Stomach (tissue), 9 donors: ENCODE results near the gene RHEBL1. TPM values are rescaled to one million over a fixed set of nuclear protein-coding genes. Genes with fewer than 3 reads are reported as not detected.

Experiments used
- DNase-seq, 2 donors: peaks; one replicate each; pipeline versions ENCODE4 v3.0.0 to v3.0.0-alpha.2; 2013 to 2019
- H3K27ac ChIP-seq, 5 donors: fragments of 200-600 bp in 4 of 5; sonication (generic) in 4 of 5; one replicate each; pipeline ENCODE4 v1.5.1; 2013 to 2019; ENCODE audit warnings: mild to moderate bottlenecking in 1 of 5, moderate library complexity in 1 of 5
- H3K27me3 ChIP-seq, 3 donors: fragments of 200-600 bp; sonication (generic); one replicate each; pipeline ENCODE4 v1.5.1; 2017 to 2019; ENCODE audit warnings: mixed run types in 1 of 3
- H3K36me3 ChIP-seq, 4 donors: fragments of 200-600 bp; sonication (generic); 1 replicate in 3 of 4; 2 replicates in 1 of 4; pipeline ENCODE4 v1.5.1; 2016 to 2019
- H3K4me1 ChIP-seq, 4 donors: fragments of 200-600 bp; sonication (generic); one replicate each; pipeline ENCODE4 v1.5.1; 2016 to 2019
- H3K4me3 ChIP-seq, 4 donors: fragments of 200-600 bp; sonication (generic) in 3 of 4; one replicate each; pipeline ENCODE4 v1.5.1; 2016 to 2019; ENCODE audit warnings: mild to moderate bottlenecking in 1 of 4
- H3K9me3 ChIP-seq, 4 donors: fragments of 200-600 bp; sonication (generic); one replicate each; pipeline ENCODE4 v1.5.1; 2016 to 2019
- CTCF ChIP-seq, 7 experiments: fragments of 450-650 bp in 4 of 7; fragments of 200-600 bp in 3 of 7; sonication (generic) in 3 of 7; IDR thresholded peaks; one replicate each; pipeline ENCODE4 v1.5.1; 2016 to 2019; ENCODE audit warnings: antibody characterized with exemption in 7 of 7, control low read depth in 2 of 7, mild to moderate bottlenecking in 1 of 7
- EP300 ChIP-seq: sonication (generic); formaldehyde crosslinking; IDR thresholded peaks from one replicate; pipeline ENCODE4 v1.6.1; 2017; ENCODE audit warnings: antibody characterized with exemption
- POLR2A ChIP-seq, 4 donors: fragments of 450-650 bp; IDR thresholded peaks; one replicate each; pipeline ENCODE4 v1.6.1; 2016; ENCODE audit warnings: antibody characterized with exemption in 4 of 4, control low read depth in 2 of 4, mild to moderate bottlenecking in 1 of 4, moderate library complexity in 1 of 4
- POLR2AphosphoS5 ChIP-seq, 3 donors: sonication (generic); formaldehyde crosslinking; IDR thresholded peaks; one replicate each; pipeline ENCODE4 v1.6.1; 2016; ENCODE audit warnings: antibody characterized with exemption in 3 of 3
- WGBS, 5 donors: extraction: QIAGEN DNeasy Blood & Tissue Kit in 3 of 5; methylation state at CpG; one replicate each; pipeline versions ENCODE4 v1.1.5 to v1.1.7; 2013 to 2018; 5-methylcytosine and 5-hydroxymethylcytosine counted together
- intact Hi-C: fragments of 100-400 bp; cut with DNase I; formaldehyde crosslinking; loops from one replicate; pipeline ENCODE4 v1.15.1; 2023; ENCODE audit warnings: low total_unique reads
- polyA plus RNA-seq, 3 donors: library from polyadenylated mRNA; stranded (reverse); fragments of 200-250 nt; gene quantifications; one replicate each; pipeline ENCODE4 v1.2.3, GENCODE V29; 2013
- total RNA-seq, 5 donors: library from RNA; depleted of rRNA; stranded (reverse); fragments of >200 nt; gene quantifications; one replicate each; pipeline versions ENCODE4 v1.1.0 to v1.2.3, GENCODE V29; 2014 to 2016
- donor health status: healthy with polysubstance abuse.
- donor health status: Bipolar disorder and iron deficiency.
- donor health status: healthy.

The RHEBL1 gene
- total and polyA plus RNA-seq, 8 donors = 0.75 to 1.0 TPM; not detected in 6

GRCh38 chr12:49084438-49084837 is 14.7 kb upstream of the RHEBL1 start:
- H3K4me3 ChIP-seq = no peak overlapping the region
- no peak overlapping the region for H3K27ac ChIP-seq
- peaks cover 0 to 12% (median 6%) of the 10 kb centered on the region in 3 donors for H3K27me3 ChIP-seq
- WGBS, 5 donors = 94 to 99% (median 97%) methylated on average over 3 of the region's 3 CpGs
- no peak for TF ChIP-seq POLR2AphosphoS5 (IDR thresholded peaks at IDR 0.05)
- TF ChIP-seq EP300 = no peak
- no peak for TF ChIP-seq CTCF (IDR thresholded peaks at IDR 0.05)
- no peak for TF ChIP-seq POLR2A (IDR thresholded peaks at IDR 0.05)
- H3K9me3 ChIP-seq = no peaks in the 10 kb centered on the region
- peaks cover 6 to 18% (median 13%) of the 10 kb centered on the region in 4 donors for H3K4me1 ChIP-seq
- H3K36me3 ChIP-seq = no peaks in the 10 kb centered on the region
- no peak for DNase-seq
- intact Hi-C loops = no loop called here

GRCh38 chr12:49079793-49080192 is 10.0 kb upstream of the RHEBL1 start:
- no peak for DNase-seq
- Histone ChIP-seq H3K36me3 (no peaks in the 10 kb centered on the region), H3K9me3 (no peaks in the 10 kb centered on the region), H3K27ac (no peak overlapping the region), H3K4me3 (no peak overlapping the region), H3K4me1 (no peaks in the 10 kb centered on the region), H3K27me3 (no peaks in the 10 kb centered on the region)
- TF ChIP-seq POLR2A (IDR thresholded peaks at IDR 0.05) (no peak), POLR2AphosphoS5 (IDR thresholded peaks at IDR 0.05) (no peak), CTCF (IDR thresholded peaks at IDR 0.05) (no peak)
- intact Hi-C loops = no loop called here
- 47 to 76% (median 64%) methylated on average over 1 of the region's 1 CpG for WGBS, 5 donors

GRCh38 chr12:49070971-49071370 is 1.2 kb upstream of the RHEBL1 start:
- H3K4me1 ChIP-seq = peaks cover 10 to 21% (median 19%) of the 10 kb centered on the region in 4 donors
- WGBS, 5 donors = 89 to 96% (median 94%) methylated on average over 11 of the region's 11 CpGs
- H3K9me3 ChIP-seq = no peaks in the 10 kb centered on the region
- no peaks in the 10 kb centered on the region for H3K27me3 ChIP-seq
- intact Hi-C loops = no loop called here
- no peak overlapping the region for H3K4me3 ChIP-seq
- TF ChIP-seq POLR2A (IDR thresholded peaks at IDR 0.05) = no peak
- TF ChIP-seq POLR2AphosphoS5 (IDR thresholded peaks at IDR 0.05) = no peak
- TF ChIP-seq EP300 = no peak
- TF ChIP-seq CTCF (IDR thresholded peaks at IDR 0.05) = no peak
- H3K36me3 ChIP-seq = no peaks in the 10 kb centered on the region
- H3K27ac ChIP-seq = no peak overlapping the region
- no peak for DNase-seq

GRCh38 chr12:49068879-49069506 is 786 bp downstream of the RHEBL1 start:
- no peak for DNase-seq
- H3K27ac ChIP-seq = peak overlapping the region in 4 of 5 donors; percentile 73 to 87 (median 85)
- H3K9me3 ChIP-seq = no peaks in the 10 kb centered on the region
- H3K27me3 ChIP-seq = no peaks in the 10 kb centered on the region
- TF ChIP-seq POLR2A (IDR thresholded peaks at IDR 0.05) = no peak
- TF ChIP-seq CTCF (IDR thresholded peaks at IDR 0.05) = no peak
- no peak for TF ChIP-seq POLR2AphosphoS5 (IDR thresholded peaks at IDR 0.05)
- TF ChIP-seq EP300 = no peak
- H3K36me3 ChIP-seq = no peaks in the 10 kb centered on the region
- intact Hi-C loops = loop anchor here (10.0 kb wide), 1 partner anchor 56 kb away; no protein-coding TSS in a partner anchor
- peak overlapping the region; percentile 74 to 88 (median 80) for H3K4me3 ChIP-seq
- H3K4me1 ChIP-seq = peaks cover 10 to 22% (median 20%) of the 10 kb centered on the region in 4 donors
- 14 to 23% (median 20%) methylated on average over 21 of the region's 21 CpGs for WGBS, 5 donors
